HEK293 (cell line): Measurements from ENCODE around the gene KLRC4.
"Not testable (repeated sequence)": the region's sequence is repeated elsewhere in the genome, so short reads cannot be mapped to it uniquely, and the experiment has no call there.

Experiments used
- CTCF ChIA-PET: fragments of 350-600 bp; formaldehyde crosslinking; extraction: SDS; loops from one replicate; lab custom pipeline; 2021; ENCODE audit warnings: antibody characterized with exemption; lab: Yijun Ruan, JAX
- POLR2A ChIA-PET: fragments of 300-600 bp; formaldehyde crosslinking; extraction: SDS; loops from one replicate; lab custom pipeline; 2020; ENCODE audit warnings: antibody characterized with exemption, inconsistent platforms; lab: Yijun Ruan, JAX
- H3K27ac ChIP-seq: fragments of 200-500 bp; sonication (Bioruptor generic); 2 replicates; pipeline ENCODE4 v1.5.1; 2014; ENCODE audit warnings: low read depth, low read length, control low read depth, inconsistent platforms; ENCODE audit errors: extremely low read depth
- H3K36me3 ChIP-seq, 2 experiments: fragments of 200-500 bp in 1 of 2; sonication (Bioruptor generic) in 1 of 2; 1 replicate in 1 of 2; 2 replicates in 1 of 2; pipeline ENCODE4 v1.5.1; 2014 to 2017; ENCODE audit warnings: inconsistent platforms in 2 of 2, low read length in 2 of 2; ENCODE audit not compliant: control insufficient read depth in 2 of 2, insufficient read depth in 1 of 2
- H3K4me1 ChIP-seq: fragments of 200-500 bp; sonication (Bioruptor generic); 2 replicates; pipeline ENCODE4 v1.5.1; 2014; ENCODE audit warnings: mild to moderate bottlenecking, low read length, inconsistent platforms; ENCODE audit not compliant: control insufficient read depth, insufficient read depth
- H3K4me3 ChIP-seq: 2 replicates; pipeline ENCODE4 v1.5.1; 2011; ENCODE audit warnings: low read depth, mild to moderate bottlenecking, control low read depth, low read length, moderate library complexity
- H3K9me3 ChIP-seq: fragments of 200-500 bp; sonication (Bioruptor generic); 2 replicates; pipeline ENCODE4 v1.5.1; 2014; ENCODE audit warnings: low read depth, low read length, inconsistent platforms; ENCODE audit not compliant: control insufficient read depth, insufficient read depth
- OVOL3 ChIP-seq: fragments of 450-650 bp; formaldehyde crosslinking; IDR thresholded peaks from 2 replicates; pipeline ENCODE4 v1.5.1; 2016; ENCODE audit warnings: missing biosample characterization, missing genetic modification characterization
- SCRT2 ChIP-seq: fragments of 450-650 bp; formaldehyde crosslinking; IDR thresholded peaks from 2 replicates; pipeline ENCODE4 v1.5.1; 2016; ENCODE audit warnings: missing biosample characterization, missing genetic modification characterization
- ZBTB48 ChIP-seq: fragments of 450-650 bp; formaldehyde crosslinking; IDR thresholded peaks from 2 replicates; pipeline ENCODE4 v1.5.1; 2016; ENCODE audit warnings: missing biosample characterization, missing genetic modification characterization
- ZFHX2 ChIP-seq: fragments of 450-650 bp; formaldehyde crosslinking; conservative IDR thresholded peaks from 2 replicates; pipeline ENCODE4 v1.5.1; 2016; ENCODE audit warnings: missing biosample characterization, missing genetic modification characterization
- ZFP41 ChIP-seq: fragments of 450-650 bp; formaldehyde crosslinking; IDR thresholded peaks from 2 replicates; pipeline ENCODE4 v1.5.1; 2016; ENCODE audit warnings: missing biosample characterization, missing genetic modification characterization, borderline replicate concordance
- ZNF112 ChIP-seq: fragments of 450-650 bp; formaldehyde crosslinking; IDR thresholded peaks from 2 replicates; pipeline ENCODE4 v1.5.0; 2017; ENCODE audit warnings: missing biosample characterization, missing genetic modification characterization
- ZNF121 ChIP-seq: fragments of 450-650 bp; formaldehyde crosslinking; IDR thresholded peaks from 2 replicates; pipeline ENCODE4 v1.5.1; 2016; ENCODE audit warnings: missing biosample characterization, missing genetic modification characterization
- ZNF138 ChIP-seq: fragments of 450-650 bp; formaldehyde crosslinking; IDR thresholded peaks from 2 replicates; pipeline ENCODE4 v1.5.1; 2016; ENCODE audit warnings: missing biosample characterization, missing genetic modification characterization, borderline replicate concordance
- ZNF19 ChIP-seq: fragments of 450-650 bp; formaldehyde crosslinking; IDR thresholded peaks from 2 replicates; pipeline ENCODE4; 2016; ENCODE audit warnings: missing biosample characterization, missing genetic modification characterization, low read depth
- ZNF324 ChIP-seq: fragments of 450-650 bp; formaldehyde crosslinking; IDR thresholded peaks from 2 replicates; pipeline ENCODE4 v1.5.1; 2016; ENCODE audit warnings: missing biosample characterization, missing genetic modification characterization
- ZNF335 ChIP-seq: fragments of 450-650 bp; formaldehyde crosslinking; conservative IDR thresholded peaks from 2 replicates; pipeline ENCODE4 v1.5.1; 2016; ENCODE audit warnings: missing biosample characterization, missing genetic modification characterization
- ZNF354C ChIP-seq: fragments of 450-650 bp; formaldehyde crosslinking; IDR thresholded peaks from 2 replicates; pipeline ENCODE4 v1.5.1; 2016; ENCODE audit warnings: missing biosample characterization, missing genetic modification characterization, low read depth, borderline replicate concordance
- ZNF391 ChIP-seq: fragments of 450-650 bp; formaldehyde crosslinking; IDR thresholded peaks from 2 replicates; pipeline ENCODE4 v1.5.1; 2016; ENCODE audit warnings: low read depth, missing biosample characterization, missing genetic modification characterization, borderline replicate concordance
- ZNF473 ChIP-seq: fragments of 450-650 bp; formaldehyde crosslinking; IDR thresholded peaks from 2 replicates; pipeline ENCODE4 v1.5.1; 2017; ENCODE audit warnings: missing biosample characterization, missing genetic modification characterization
- ZNF585B ChIP-seq: fragments of 450-650 bp; formaldehyde crosslinking; IDR thresholded peaks from 2 replicates; pipeline ENCODE4 v1.5.1; 2016; ENCODE audit warnings: missing biosample characterization, missing genetic modification characterization
- TF ChIP-seq, protein P1 (sequence below): fragments of 450-650 bp; formaldehyde crosslinking; IDR thresholded peaks from 2 replicates; pipeline ENCODE4 v1.5.1; 2017; ENCODE audit warnings: missing biosample characterization, mild to moderate bottlenecking, missing genetic modification characterization, moderate library complexity

The KLRC4 gene

DNA sequence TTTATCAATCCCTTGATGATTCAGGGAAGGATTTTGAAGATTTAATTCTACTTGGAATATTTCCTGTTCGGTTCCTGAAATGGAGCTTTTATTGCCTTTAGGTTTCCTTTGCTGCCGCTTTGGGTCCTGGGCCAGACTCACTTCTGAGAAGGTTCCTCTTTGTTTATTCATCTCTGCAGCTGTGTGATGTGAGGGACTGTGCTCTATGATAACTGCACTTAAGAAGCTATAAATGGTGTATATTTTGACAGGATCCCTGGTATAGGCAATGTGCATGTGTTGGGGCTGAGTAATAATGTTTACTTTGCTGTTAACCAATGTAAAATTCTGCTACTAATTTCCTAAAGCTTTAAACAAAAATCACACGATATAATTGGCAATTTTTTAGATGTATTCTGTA, 26.3 kb upstream of the KLRC4 start, which contains the start of gene KLRC2:
KLRC2 (minus strand) TSS at position 195 of the 400 bp plus-strand sequence; CDS start at position 171, 24 bp downstream.
- H3K4me1 ChIP-seq, H3K27ac ChIP-seq, CTCF ChIA-PET, POLR2A ChIA-PET, H3K9me3 ChIP-seq, H3K4me3 ChIP-seq, H3K36me3 ChIP-seq: not testable (repeated sequence)
- 0 out of 2 replicates have a peak, but pooled peaks have one; percentile 3 for TF ChIP-seq ZNF335
- TF ChIP-seq ZBTB48 (tag by site-specific recombination), result 0 out of 2 replicates have a peak, but pooled peaks have one; percentile 34

- H3K4me3 ChIP-seq, H3K27ac ChIP-seq, H3K36me3 ChIP-seq, H3K9me3 ChIP-seq, H3K4me1 ChIP-seq, POLR2A ChIA-PET: not testable (repeated sequence)
- CTCF ChIA-PET, result interaction anchor here (0.7 kb wide), 1 partner anchor 113 kb away, joined by 4 read pairs; no protein-coding TSS in a partner anchor
Observed at GRCh38 chr12:10430623-10431022, 21.1 kb upstream of the KLRC4 start.

- H3K9me3 ChIP-seq, H3K36me3 ChIP-seq, H3K4me3 ChIP-seq, H3K4me1 ChIP-seq, CTCF ChIA-PET, POLR2A ChIA-PET, H3K27ac ChIP-seq: not testable (repeated sequence)
Observed at GRCh38 chr12:10425938-10426337, 16.4 kb upstream of the KLRC4 start.

- H3K9me3 ChIP-seq, H3K27ac ChIP-seq, CTCF ChIA-PET, H3K36me3 ChIP-seq, H3K4me3 ChIP-seq, POLR2A ChIA-PET, H3K4me1 ChIP-seq: not testable (repeated sequence)
Observed at GRCh38 chr12:10424260-10424899, 14.8 kb upstream of the KLRC4 start.

- H3K36me3 ChIP-seq, H3K4me1 ChIP-seq, H3K4me3 ChIP-seq, H3K27ac ChIP-seq, H3K9me3 ChIP-seq, POLR2A ChIA-PET, CTCF ChIA-PET: not testable (repeated sequence)
Observed at GRCh38 chr12:10422159-10422558, 12.6 kb upstream of the KLRC4 start.

DNA sequence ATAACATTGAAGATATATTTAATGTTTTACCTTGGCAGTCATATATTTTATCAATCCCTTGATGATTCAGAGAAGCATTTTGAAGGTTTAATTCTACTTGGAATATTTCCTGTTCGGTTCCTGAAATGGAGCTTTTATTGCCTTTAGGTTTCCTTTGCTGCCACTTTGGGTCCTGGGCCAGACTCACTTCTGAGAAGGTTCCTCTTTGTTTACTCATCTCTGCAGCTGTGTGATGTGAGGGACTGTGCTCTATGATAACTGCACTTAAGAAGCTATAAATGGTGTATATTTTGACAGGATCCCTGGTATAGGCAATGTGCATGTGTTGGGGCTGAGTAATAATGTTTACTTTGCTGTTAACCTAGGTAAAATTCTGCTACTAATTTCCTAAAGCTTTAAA, 10.8 kb upstream of the KLRC4 start, which contains the start of gene KLRC3:
KLRC3 (minus strand) TSS at position 262 of the 400 bp plus-strand sequence; CDS start at position 217, 45 bp downstream.
- CTCF ChIA-PET, H3K9me3 ChIP-seq, H3K27ac ChIP-seq, H3K4me3 ChIP-seq, H3K36me3 ChIP-seq, H3K4me1 ChIP-seq: not testable (repeated sequence)
- POLR2A ChIA-PET, result interaction anchor here (0.8 kb wide), 1 partner anchor 206 kb away, joined by 3 read pairs; no protein-coding TSS in a partner anchor

DNA sequence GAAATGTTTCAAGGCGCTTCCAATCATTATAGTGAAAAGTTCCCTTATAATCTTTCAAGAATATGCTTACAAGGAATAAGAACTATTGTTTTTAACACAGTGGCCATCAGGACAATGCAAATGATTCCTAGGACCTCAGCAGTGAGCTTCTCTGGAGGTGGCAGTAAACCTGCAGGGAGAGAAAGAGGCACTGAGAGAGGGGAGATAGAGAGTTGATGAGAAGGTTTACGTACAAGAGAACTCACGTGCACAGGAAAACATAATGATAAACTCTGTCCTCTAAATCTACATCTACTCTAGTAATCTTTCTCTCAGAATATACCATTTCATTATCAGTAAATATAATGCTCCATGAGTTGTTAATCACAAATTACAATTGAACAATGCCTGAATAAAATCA, 715 bp downstream of the KLRC4 start:
- no peak overlapping the region for H3K4me3 ChIP-seq
- no peak overlapping the region for H3K27ac ChIP-seq
- no peaks in the 10 kb centered on the region for H3K36me3 ChIP-seq
- no peaks in the 10 kb centered on the region for H3K9me3 ChIP-seq
- H3K4me1 ChIP-seq, result peaks cover 7% of the 10 kb centered on the region
- CTCF ChIA-PET, result no interaction called here
- POLR2A ChIA-PET, result no interaction called here
- TF ChIP-seq ZNF112 (tag by site-specific recombination), result no peak
- TF ChIP-seq ZNF391 (tag by site-specific recombination), result no peak
- TF ChIP-seq, protein P1, sequence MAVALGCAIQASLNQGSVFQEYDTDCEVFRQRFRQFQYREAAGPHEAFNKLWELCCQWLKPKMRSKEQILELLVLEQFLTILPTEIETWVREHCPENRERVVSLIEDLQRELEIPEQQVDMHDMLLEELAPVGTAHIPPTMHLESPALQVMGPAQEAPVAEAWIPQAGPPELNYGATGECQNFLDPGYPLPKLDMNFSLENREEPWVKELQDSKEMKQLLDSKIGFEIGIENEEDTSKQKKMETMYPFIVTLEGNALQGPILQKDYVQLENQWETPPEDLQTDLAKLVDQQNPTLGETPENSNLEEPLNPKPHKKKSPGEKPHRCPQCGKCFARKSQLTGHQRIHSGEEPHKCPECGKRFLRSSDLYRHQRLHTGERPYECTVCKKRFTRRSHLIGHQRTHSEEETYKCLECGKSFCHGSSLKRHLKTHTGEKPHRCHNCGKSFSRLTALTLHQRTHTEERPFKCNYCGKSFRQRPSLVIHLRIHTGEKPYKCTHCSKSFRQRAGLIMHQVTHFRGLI (tag by site-specific recombination), result no peak
- no peak for TF ChIP-seq ZNF121 (tag by site-specific recombination)
- TF ChIP-seq ZFHX2 (tag by site-specific recombination), result no peak
- TF ChIP-seq ZFP41, result no peak
- no peak for TF ChIP-seq ZNF473 (tag by site-specific recombination)
- no peak for TF ChIP-seq SCRT2 (tag by site-specific recombination)
- TF ChIP-seq ZNF19 (tag by site-specific recombination), result no peak
- TF ChIP-seq ZNF138 (tag by site-specific recombination), result no peak
- no peak for TF ChIP-seq ZNF354C
- no peak for TF ChIP-seq ZNF324 (tag by site-specific recombination)
- no peak for TF ChIP-seq OVOL3 (tag by site-specific recombination)
- no peak for TF ChIP-seq ZNF585B (tag by site-specific recombination)
